Aorta (tissue), 5 donors: Measurements from ENCODE around the gene TGIF1. TPM values are rescaled to one million over a fixed set of nuclear protein-coding genes. Genes with fewer than 3 reads are reported as not detected.
"Not testable (repeated sequence)": the region's sequence is repeated elsewhere in the genome, so short reads cannot be mapped to it uniquely, and the experiment has no call there.

Experiments used
- ATAC-seq: fragments of 200-7000 bp; cut with Tn5 transposase; one replicate; pipeline ENCODE4 v1.9.1; 2022; ENCODE audit warnings: moderate library complexity; ENCODE audit not compliant: low FRiP score
- DNase-seq, 2 donors: peaks; one replicate each; pipeline ENCODE4 v3.0.0-alpha.2; 2020
- H3K27ac ChIP-seq, 2 donors: one replicate each; pipeline ENCODE4 v1.5.1; 2013; ENCODE audit warnings: low read length in 2 of 2, mild to moderate bottlenecking in 2 of 2, moderate library complexity in 2 of 2, control low read depth in 1 of 2, inconsistent platforms in 1 of 2, low read depth in 1 of 2
- H3K27me3 ChIP-seq, 2 donors: one replicate each; pipeline ENCODE4 v1.6.1; 2013; ENCODE audit warnings: control low read depth in 1 of 2, low read length in 1 of 2, mild to moderate bottlenecking in 1 of 2, moderate library complexity in 1 of 2; ENCODE audit not compliant: insufficient read depth in 2 of 2, control insufficient read depth in 1 of 2
- H3K36me3 ChIP-seq, 2 donors: one replicate each; pipeline ENCODE4 v1.6.1; 2013; ENCODE audit warnings: control low read depth in 1 of 2, low read length in 1 of 2, mild to moderate bottlenecking in 1 of 2; ENCODE audit not compliant: insufficient read depth in 2 of 2, control insufficient read depth in 1 of 2
- H3K4me1 ChIP-seq, 2 donors: one replicate each; pipeline ENCODE4 v1.6.1; 2013; ENCODE audit warnings: low read length in 2 of 2, control low read depth in 1 of 2, mild to moderate bottlenecking in 1 of 2, moderate library complexity in 1 of 2; ENCODE audit not compliant: insufficient read depth in 2 of 2, control insufficient read depth in 1 of 2
- H3K4me3 ChIP-seq, 2 donors: one replicate each; pipeline ENCODE4 v1.5.1; 2013; ENCODE audit warnings: low read length in 2 of 2, control low read depth in 1 of 2, mild to moderate bottlenecking in 1 of 2
- H3K9me3 ChIP-seq: one replicate; pipeline ENCODE4 v1.6.1; 2013; ENCODE audit warnings: mild to moderate bottlenecking, low read length; ENCODE audit not compliant: control insufficient read depth
- WGBS, 2 donors: extraction: QIAGEN DNeasy Blood & Tissue Kit; methylation state at CpG; one replicate each; pipeline ENCODE4 v1.1.7; 2013; 5-methylcytosine and 5-hydroxymethylcytosine counted together
- intact Hi-C, 2 donors: fragments of 100-400 bp; cut with DNase I; formaldehyde crosslinking; loops; one replicate each; pipeline versions ENCODE4 v1.14.2 to v1.15.0; 2022
- polyA plus RNA-seq, 2 donors: library from polyadenylated mRNA; stranded (reverse); fragments of 200-250 nt; gene quantifications; one replicate each; pipeline ENCODE4 v1.2.3, GENCODE V29; 2013
- total RNA-seq, 2 donors: library from RNA; stranded (reverse); fragmentation: NEBNext Ultra II Directional; extraction: Animal tissue kit (Norgen Biotek cat#: 25700); gene quantifications; one replicate each; pipeline ENCODE4 v1.2.1, GENCODE V29; 2021
- donor health status: healthy with polysubstance abuse.
- donor health status: Bipolar disorder and iron deficiency.
- donor health status: DM: no; HTN: no; CAD: no.
- donor health status: DM: no; HTN: no; CAD: no.
- donor health status: DM: yes; HTN: yes; CAD: no.

Gene TGIF1
- total and polyA plus RNA-seq, 4 donors = 34.7 to 48.2 (median 41.5) TPM

GRCh38 chr18:3466045-3466444 is 16.1 kb downstream of the TGIF1 start:
- DNase-seq (no peak), ATAC-seq (no peak)
- peaks cover 1% of the 10 kb centered on the region for H3K9me3 ChIP-seq
- H3K27me3 ChIP-seq = no peaks in the 10 kb centered on the region
- no peaks in the 10 kb centered on the region for H3K4me1 ChIP-seq
- no peak overlapping the region for H3K4me3 ChIP-seq
- no peak overlapping the region for H3K27ac ChIP-seq
- intact Hi-C loops = no loop called here
- peaks cover 0 to 1% of the 10 kb centered on the region in 2 donors for H3K36me3 ChIP-seq
- WGBS, 2 donors = 72 to 77% methylated on average over 5 of the region's 5 CpGs

GRCh38 chr18:3466872-3467271 is 16.9 kb downstream of the TGIF1 start:
- ATAC-seq (no peak), DNase-seq (no peak)
- H3K4me3 ChIP-seq = no peak overlapping the region
- peaks cover 1% of the 10 kb centered on the region for H3K9me3 ChIP-seq
- H3K27me3 ChIP-seq = no peaks in the 10 kb centered on the region
- WGBS, 2 donors = 43 to 54% methylated on average over 2 of the region's 2 CpGs
- no peaks in the 10 kb centered on the region for H3K4me1 ChIP-seq
- no peak overlapping the region for H3K27ac ChIP-seq
- H3K36me3 ChIP-seq = peaks cover 0 to 1% of the 10 kb centered on the region in 2 donors
- intact Hi-C loops = no loop called here

GRCh38 chr18:3468066-3468705 is 18.2 kb downstream of the TGIF1 start:
- DNase-seq (no peak), ATAC-seq (no peak)
- WGBS, 2 donors = 92 to 94% methylated on average over 9 of the region's 9 CpGs
- Histone ChIP-seq H3K27ac (no peak overlapping the region), H3K4me3 (no peak overlapping the region), H3K4me1 (no peaks in the 10 kb centered on the region), H3K27me3 (no peaks in the 10 kb centered on the region), H3K36me3 (no peaks in the 10 kb centered on the region), H3K9me3 (no peaks in the 10 kb centered on the region)
- intact Hi-C loops = no loop called here

- 70 to 75% methylated on average over 8 of the region's 8 CpGs for WGBS, 2 donors
- H3K27me3 ChIP-seq = no peaks in the 10 kb centered on the region
- no peak overlapping the region for H3K27ac ChIP-seq
- no peak for ATAC-seq
- no peaks in the 10 kb centered on the region for H3K36me3 ChIP-seq
- DNase-seq = peak in 1 of 2 donors; percentile 59
- no peak overlapping the region for H3K4me3 ChIP-seq
- intact Hi-C loops = no loop called here
- no peaks in the 10 kb centered on the region for H3K4me1 ChIP-seq
- no peaks in the 10 kb centered on the region for H3K9me3 ChIP-seq
Measured at GRCh38 chr18:3468833-3469232, 18.9 kb downstream of the TGIF1 start.

GRCh38 chr18:3471141-3471648 is 21.2 kb downstream of the TGIF1 start:
- Histone ChIP-seq H3K27me3 (no peaks in the 10 kb centered on the region), H3K4me1 (no peaks in the 10 kb centered on the region), H3K27ac (no peak overlapping the region), H3K4me3 (no peak overlapping the region), H3K36me3 (no peaks in the 10 kb centered on the region), H3K9me3 (peaks cover 2% of the 10 kb centered on the region)
- 90 to 92% methylated on average over 3 of the region's 3 CpGs for WGBS, 2 donors
- ATAC-seq (no peak), DNase-seq (no peak)
- intact Hi-C loops = no loop called here

- H3K27me3 ChIP-seq, intact Hi-C loops, H3K36me3 ChIP-seq, DNase-seq, H3K9me3 ChIP-seq, H3K27ac ChIP-seq, H3K4me1 ChIP-seq, H3K4me3 ChIP-seq, ATAC-seq: not testable (repeated sequence)
- 90 to 96% methylated on average over 3 of the region's 3 CpGs for whole genome bisulfite sequencing, 2 donors
Measured at GRCh38 chr18:3472121-3472520, 22.1 kb downstream of the TGIF1 start.

GRCh38 chr18:3472681-3473544 is 22.9 kb downstream of the TGIF1 start:
- intact Hi-C loops = no loop called here
- no peaks in the 10 kb centered on the region for H3K27me3 ChIP-seq
- H3K4me3 ChIP-seq = no peak overlapping the region
- H3K36me3 ChIP-seq = no peaks in the 10 kb centered on the region
- peaks cover 2% of the 10 kb centered on the region for H3K9me3 ChIP-seq
- no peaks in the 10 kb centered on the region for H3K4me1 ChIP-seq
- no peak for DNase-seq
- WGBS, 2 donors = 83 to 85% methylated on average over 18 of the region's 18 CpGs
- no peak overlapping the region for H3K27ac ChIP-seq
- no peak for ATAC-seq

GRCh38 chr18:3478262-3478978 is 28.4 kb downstream of the TGIF1 start:
- ATAC-seq (no peak), DNase-seq (no peak)
- Histone ChIP-seq H3K9me3 (peaks cover 2% of the 10 kb centered on the region), H3K4me3 (no peak overlapping the region), H3K27me3 (no peaks in the 10 kb centered on the region), H3K36me3 (no peaks in the 10 kb centered on the region), H3K4me1 (no peaks in the 10 kb centered on the region), H3K27ac (no peak overlapping the region)
- intact Hi-C loops = no loop called here
- 94 to 95% methylated on average over 8 of the region's 8 CpGs for WGBS, 2 donors
